Keratinocyte (primary cell): Measurements from ENCODE around the gene GZMM. TPM values are rescaled to one million over a fixed set of nuclear protein-coding genes. Genes with fewer than 3 reads are reported as not detected.

Experiments used
- DNase-seq: peaks from one replicate; pipeline ENCODE4 v3.0.0-alpha.2; 2011; ENCODE audit warnings: low read depth, missing footprints, low spot score
- FAIRE-seq: peaks from 2 replicates; lab custom pipeline; 2011; peaks lifted over from hg19 to GRCh38; lab: Jason Lieb, UNC
- H2AFZ ChIP-seq: 2 replicates; pipeline ENCODE4 v1.6.0; 2012; ENCODE audit warnings: low read length, control low read depth, inconsistent platforms; ENCODE audit not compliant: control insufficient read depth
- H3K27ac ChIP-seq: 2 replicates; pipeline ENCODE4 v1.5.1; 2011; ENCODE audit warnings: low read length; ENCODE audit not compliant: control insufficient read depth, insufficient read depth
- H3K27me3 ChIP-seq: 3 replicates; pipeline ENCODE4 v1.6.0; 2011; ENCODE audit warnings: low read length; ENCODE audit not compliant: control insufficient read depth, insufficient read depth; ENCODE audit errors: extremely low read depth
- H3K36me3 ChIP-seq, 2 experiments: 2 replicates in 1 of 2; 3 replicates in 1 of 2; pipeline ENCODE4 v1.5.1; 2011; ENCODE audit warnings: low read length in 2 of 2, mild to moderate bottlenecking in 1 of 2; ENCODE audit not compliant: control insufficient read depth in 2 of 2, insufficient read depth in 2 of 2; ENCODE audit errors: extremely low read depth in 1 of 2
- H3K4me1 ChIP-seq: 3 replicates; pipeline ENCODE4 v1.5.1; 2011; ENCODE audit warnings: low read length; ENCODE audit not compliant: control insufficient read depth, insufficient read depth; ENCODE audit errors: extremely low read depth
- H3K4me2 ChIP-seq: 3 replicates; pipeline ENCODE4 v1.6.0; 2011; ENCODE audit warnings: low read depth, low read length; ENCODE audit not compliant: control insufficient read depth, insufficient read depth; ENCODE audit errors: extremely low read depth
- H3K4me3 ChIP-seq, 3 experiments: fragments of 200-600 bp in 1 of 3; sonication (generic) in 1 of 3; 2 replicates in 2 of 3; 3 replicates in 1 of 3; pipeline ENCODE4 v1.5.1; 2011 to 2016; ENCODE audit warnings: low read length in 3 of 3, mild to moderate bottlenecking in 3 of 3, control low read depth in 2 of 3, inconsistent platforms in 1 of 3, low read depth in 1 of 3, mixed read lengths in 1 of 3, mixed run types in 1 of 3, moderate library complexity in 1 of 3; ENCODE audit not compliant: control insufficient read depth in 2 of 3, insufficient read depth in 2 of 3; ENCODE audit errors: extremely low read depth in 1 of 3
- H3K79me2 ChIP-seq: 2 replicates; pipeline ENCODE4 v1.6.0; 2012; ENCODE audit warnings: low read length; ENCODE audit not compliant: control insufficient read depth, insufficient read depth
- H3K9ac ChIP-seq: 3 replicates; pipeline ENCODE4 v1.6.0; 2011; ENCODE audit warnings: low read length; ENCODE audit not compliant: control insufficient read depth, insufficient read depth; ENCODE audit errors: extremely low read depth
- H3K9me1 ChIP-seq: 3 replicates; pipeline ENCODE4 v1.6.0; 2011; ENCODE audit warnings: low read length; ENCODE audit not compliant: control insufficient read depth, insufficient read depth; ENCODE audit errors: extremely low read depth
- H3K9me3 ChIP-seq: 2 replicates; pipeline ENCODE4 v1.5.1; 2012; ENCODE audit warnings: low read depth, low read length; ENCODE audit not compliant: control insufficient read depth
- H4K20me1 ChIP-seq: 3 replicates; pipeline ENCODE4 v1.6.0; 2011; ENCODE audit warnings: low read length; ENCODE audit not compliant: control insufficient read depth, insufficient read depth; ENCODE audit errors: extremely low read depth
- CTCF ChIP-seq, 3 experiments: IDR thresholded peaks in 1 of 3; conservative IDR thresholded peaks in 1 of 3; optimal IDR thresholded peaks in 1 of 3; 2 replicates in 2 of 3; 3 replicates in 1 of 3; pipeline versions ENCODE3 to v1.5.1; 2011; ENCODE audit warnings: low read length in 3 of 3, mild to moderate bottlenecking in 3 of 3, moderate library complexity in 2 of 3, control low read depth in 1 of 3, inconsistent platforms in 1 of 3; ENCODE audit not compliant: insufficient read depth in 2 of 3; ENCODE audit errors: extremely low read depth in 1 of 3
- EZH2 ChIP-seq: IDR thresholded peaks from one replicate; pipeline ENCODE4 v1.6.1; 2012; ENCODE audit warnings: inconsistent platforms, mild to moderate bottlenecking, low read length, moderate library complexity
- dilution Hi-C: fragments of 300-500 bp; cut with MboI; formaldehyde crosslinking; loops from one replicate; pipeline ENCODE4 v1.7.0; 2020; ENCODE audit warnings: low sequenced_read_pairs; ENCODE audit not compliant: extremely low pct_ligation_motif_present
- polyA plus RNA-seq, 5 experiments: library from polyadenylated mRNA; depleted of rRNA in 3 of 5; stranded (reverse) in 3 of 5; stranded (forward) in 1 of 5; unstranded in 1 of 5; fragments of >200 nt; gene quantifications; 1 replicate in 1 of 5; 2 replicates in 3 of 5; 3 replicates in 1 of 5; pipeline versions ENCODE4 v1.2.1 to v1.2.3, GENCODE V29; 2011 to 2012; ENCODE audit warnings: missing spikeins in 2 of 5, low read depth in 1 of 5, low replicate concordance in 1 of 5

The GZMM gene
- polyA plus RNA-seq, 1 donor (not counting 4 experiments of a cell fraction or from before 2014, with no cell fraction given): not detected

GRCh38 chr19:574658-575526 is 31.0 kb downstream of the GZMM start:
- H3K4me3 ChIP-seq: peak overlapping the region; percentile 45 to 74 (median 61)
- peak overlapping the region; percentile 72 for H3K4me2 ChIP-seq
- peak overlapping the region; percentile 74 for H3K9ac ChIP-seq
- DNase-seq: no peak
- peaks cover 46% of the 10 kb centered on the region for H4K20me1 ChIP-seq
- TF ChIP-seq EZH2 (no peak), CTCF (optimal IDR thresholded peaks at IDR 0.05 in 1 of 3, IDR thresholded peaks at IDR 0.05 in 1 of 3, conservative IDR thresholded peaks at IDR 0.05 in 1 of 3; ENCODE audit: extremely low read depth in 1 of 3, insufficient read depth in 2 of 3, low read length in 3 of 3) (peak in 1 of 3 experiments; percentile 5)
- no peak overlapping the region for H2AFZ ChIP-seq
- no peaks in the 10 kb centered on the region for H3K27me3 ChIP-seq
- peaks cover 72% of the 10 kb centered on the region for H3K79me2 ChIP-seq
- peaks cover 4 to 17% of the 10 kb centered on the region in 2 experiments for H3K36me3 ChIP-seq
- H3K4me1 ChIP-seq: peaks cover 40% of the 10 kb centered on the region
- dilution Hi-C loops: no loop called here
- no peaks in the 10 kb centered on the region for H3K9me1 ChIP-seq
- no peaks in the 10 kb centered on the region for H3K9me3 ChIP-seq
- H3K27ac ChIP-seq: peak overlapping the region; percentile 59
- FAIRE-seq: peak; percentile 5

GRCh38 chr19:575527-576506 is 32.0 kb downstream of the GZMM start:
- H4K20me1 ChIP-seq: peaks cover 51% of the 10 kb centered on the region
- DNase-seq: peak; percentile 70
- peaks cover 80% of the 10 kb centered on the region for H3K79me2 ChIP-seq
- peak overlapping the region; percentile 45 to 74 (median 64) for H3K4me3 ChIP-seq
- peak; percentile 92 for FAIRE-seq
- H3K4me2 ChIP-seq: peak overlapping the region; percentile 82
- peaks cover 40% of the 10 kb centered on the region for H3K4me1 ChIP-seq
- peak overlapping the region; percentile 74 for H3K9ac ChIP-seq
- no peak for TF ChIP-seq CTCF (optimal IDR thresholded peaks at IDR 0.05 in 1 of 3, IDR thresholded peaks at IDR 0.05 in 1 of 3, conservative IDR thresholded peaks at IDR 0.05 in 1 of 3; ENCODE audit: extremely low read depth in 1 of 3, insufficient read depth in 2 of 3, low read length in 3 of 3)
- TF ChIP-seq EZH2: no peak
- no peaks in the 10 kb centered on the region for H3K9me3 ChIP-seq
- no peaks in the 10 kb centered on the region for H3K9me1 ChIP-seq
- peaks cover 8 to 23% of the 10 kb centered on the region in 2 experiments for H3K36me3 ChIP-seq
- peak overlapping the region; percentile 64 for H3K27ac ChIP-seq
- H3K27me3 ChIP-seq: no peaks in the 10 kb centered on the region
- no peak overlapping the region for H2AFZ ChIP-seq
- dilution Hi-C loops: no loop called here
